ENCODE data around the gene PCYOX1L. TPM values are rescaled to one million over a fixed set of nuclear protein-coding genes. Genes with fewer than 3 reads are reported as not detected.

The PCYOX1L gene
- total RNA-seq, 2 experiments from 2014 or later: 34.5 to 34.6 TPM

DNA sequence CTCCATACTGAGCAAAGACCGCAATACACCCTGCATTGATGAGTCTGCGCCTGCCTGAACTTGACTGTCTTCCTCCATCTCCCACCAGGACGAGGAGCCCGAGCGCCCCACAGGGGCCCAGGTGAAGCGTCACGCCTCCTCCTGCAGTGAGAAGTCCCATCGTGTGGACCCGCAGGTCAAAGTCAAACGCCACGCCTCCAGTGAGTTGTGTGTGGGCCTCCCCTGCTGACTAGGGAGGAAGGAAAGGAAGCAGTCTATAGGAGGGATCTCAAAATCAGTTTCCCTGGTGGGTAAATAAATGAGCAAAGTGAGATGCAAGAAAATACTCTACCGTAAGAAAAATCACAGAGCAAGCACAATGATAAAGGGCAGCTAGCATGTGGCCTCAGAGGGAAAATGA lies 35.3 kb upstream of the PCYOX1L start:
- Mint-ChIP-seq H3K27me3 (no peaks in the 10 kb centered on the region), H3K9me3 (peaks cover 2% of the 10 kb centered on the region), H3K27ac (peak overlapping the region; percentile 44)

DNA sequence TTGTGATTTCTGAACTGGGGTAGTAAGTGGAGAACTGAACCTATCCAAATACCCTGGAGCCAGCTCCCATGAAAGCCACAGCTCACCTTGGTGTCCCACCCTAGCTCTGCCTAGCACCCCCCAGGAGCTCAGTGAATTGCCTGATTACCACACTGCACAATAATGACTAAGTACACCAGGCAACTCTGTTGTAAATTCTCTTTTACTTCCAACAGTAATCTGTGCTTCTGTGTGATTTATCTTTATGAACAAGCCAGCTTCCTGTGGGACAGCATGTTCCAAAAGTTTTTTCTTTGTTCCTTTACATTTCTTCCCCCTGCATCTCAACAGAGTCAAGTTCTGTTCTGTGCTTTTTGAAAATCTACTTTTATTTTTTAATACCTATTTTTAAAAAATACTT lies 34.6 kb upstream of the PCYOX1L start:
- H3K4me1 Mint-ChIP-seq: no peaks in the 10 kb centered on the region
- peaks cover 2% of the 10 kb centered on the region for H3K9me3 Mint-ChIP-seq
- ChIA-PET CTCF (interaction anchor here (1.0 to 1.7 kb wide), 4 partner anchors 9 to 58 kb away, joined by 3 to 7 read pairs (median 4); no protein-coding TSS in a partner anchor), POLR2A (no interaction called here)
- H3K27ac Mint-ChIP-seq: no peak overlapping the region
- no peak for DNase-seq
- no peak overlapping the region for H3K4me3 Mint-ChIP-seq
- H3K36me3 Mint-ChIP-seq (ENCODE audit: low read depth): no peaks in the 10 kb centered on the region
- H3K27me3 Mint-ChIP-seq: no peaks in the 10 kb centered on the region

More for the DNA sequence above, 35.3 kb upstream of the PCYOX1L start:
- H3K4me3 Mint-ChIP-seq: no peak overlapping the region
- no peaks in the 10 kb centered on the region for H3K36me3 Mint-ChIP-seq (ENCODE audit: low read depth)
- CTCF ChIA-PET: interaction anchor here (0.7 to 1.7 kb wide), 4 partner anchors 10 to 45 kb away, joined by 3 to 7 read pairs (median 4); no protein-coding TSS in a partner anchor
- no peaks in the 10 kb centered on the region for H3K4me1 Mint-ChIP-seq
- no peak for DNase-seq
- POLR2A ChIA-PET: no interaction called here

- Mint-ChIP-seq H3K36me3 (ENCODE audit: low read depth) (no peaks in the 10 kb centered on the region), H3K4me3 (no peak overlapping the region), H3K27ac (no peak overlapping the region), H3K4me1 (no peaks in the 10 kb centered on the region), H3K9me3 (peaks cover 2% of the 10 kb centered on the region), H3K27me3 (no peaks in the 10 kb centered on the region)
- ChIA-PET CTCF (interaction anchor here (1.0 to 1.7 kb wide), 4 partner anchors 9 to 58 kb away, joined by 3 to 7 read pairs (median 4); no protein-coding TSS in a partner anchor), POLR2A (no interaction called here)
- no peak for DNase-seq
These were observed 34.1 kb upstream of the PCYOX1L start for GRCh38 chr5:149323621-149324205.

DNA sequence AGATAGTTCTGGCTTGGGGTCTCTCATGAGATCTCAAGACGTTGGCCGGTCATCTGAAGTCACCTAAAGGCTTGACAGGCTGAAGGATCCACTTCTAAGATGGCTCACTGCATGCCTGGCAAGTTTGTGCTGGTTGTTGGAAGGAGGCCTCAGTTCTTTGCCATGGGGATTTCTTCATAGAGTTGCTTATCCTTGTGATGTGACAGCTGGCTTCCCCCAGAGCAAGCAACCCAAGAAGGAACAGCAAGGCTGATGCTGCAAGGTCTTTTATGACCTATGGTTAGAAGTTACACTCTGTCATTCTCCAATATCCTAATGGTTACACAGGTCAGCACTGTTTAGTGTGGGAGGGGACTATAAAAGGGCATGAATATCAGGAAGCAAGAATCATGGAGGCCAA lies 33.2 kb upstream of the PCYOX1L start:
- Mint-ChIP-seq H3K27ac (no peak overlapping the region), H3K27me3 (no peaks in the 10 kb centered on the region), H3K36me3 (ENCODE audit: low read depth) (no peaks in the 10 kb centered on the region), H3K4me3 (no peak overlapping the region), H3K4me1 (no peaks in the 10 kb centered on the region), H3K9me3 (peaks cover 2% of the 10 kb centered on the region)
- CTCF ChIA-PET: interaction anchor here (1.3 to 2.0 kb wide), 3 partner anchors 13 to 35 kb away, joined by 3 to 6 read pairs (median 4); partner anchors contain the start of gene GRPEL2
- POLR2A ChIA-PET: no interaction called here
- DNase-seq: no peak

DNA sequence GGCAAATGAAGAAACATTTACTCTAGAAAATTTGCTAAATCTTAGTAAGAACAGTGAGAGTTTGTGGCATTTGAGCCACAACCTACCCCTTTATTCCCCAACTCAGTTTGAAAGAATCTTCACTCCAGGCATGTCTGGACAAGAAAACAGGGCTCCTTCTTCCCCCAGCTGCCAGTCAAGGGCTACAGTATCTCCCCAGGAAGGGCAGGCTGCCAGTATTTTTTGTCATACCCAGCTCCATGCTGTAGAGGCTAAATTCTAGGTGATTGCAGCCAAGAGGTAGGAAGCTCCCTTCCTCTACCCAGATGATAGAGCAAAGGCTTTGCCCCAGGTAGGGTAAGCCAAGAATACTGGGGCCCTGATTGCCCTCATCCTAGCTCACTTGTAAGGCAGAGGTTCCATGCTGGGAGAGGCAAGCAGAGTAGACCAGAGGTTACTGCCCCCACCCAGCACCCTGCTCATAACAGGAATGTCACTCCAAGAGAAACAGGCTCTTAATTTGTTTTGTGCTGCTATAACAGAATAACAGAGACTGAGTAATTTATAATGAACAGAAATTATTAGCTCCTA lies 32.6 kb upstream of the PCYOX1L start:
- no peaks in the 10 kb centered on the region for H3K36me3 Mint-ChIP-seq (ENCODE audit: low read depth)
- peaks cover 2% of the 10 kb centered on the region for H3K9me3 Mint-ChIP-seq
- H3K4me1 Mint-ChIP-seq: no peaks in the 10 kb centered on the region
- H3K27me3 Mint-ChIP-seq: no peaks in the 10 kb centered on the region
- ChIA-PET CTCF (interaction anchor here (1.3 to 2.0 kb wide), 4 partner anchors 13 to 42 kb away, joined by 3 to 6 read pairs (median 4); partner anchors contain the start of gene GRPEL2), POLR2A (no interaction called here)
- H3K4me3 Mint-ChIP-seq: no peak overlapping the region
- H3K27ac Mint-ChIP-seq: no peak overlapping the region
- DNase-seq: no peak

GRCh38 chr5:149325894-149326293 lies 32.0 kb upstream of the PCYOX1L start:
- ChIA-PET POLR2A (no interaction called here), CTCF (interaction anchor here (1.3 to 2.0 kb wide), 3 partner anchors 12 to 41 kb away, joined by 4 to 6 read pairs (median 5); partner anchors contain the start of gene GRPEL2)
- peaks cover 2% of the 10 kb centered on the region for H3K9me3 Mint-ChIP-seq

DNA sequence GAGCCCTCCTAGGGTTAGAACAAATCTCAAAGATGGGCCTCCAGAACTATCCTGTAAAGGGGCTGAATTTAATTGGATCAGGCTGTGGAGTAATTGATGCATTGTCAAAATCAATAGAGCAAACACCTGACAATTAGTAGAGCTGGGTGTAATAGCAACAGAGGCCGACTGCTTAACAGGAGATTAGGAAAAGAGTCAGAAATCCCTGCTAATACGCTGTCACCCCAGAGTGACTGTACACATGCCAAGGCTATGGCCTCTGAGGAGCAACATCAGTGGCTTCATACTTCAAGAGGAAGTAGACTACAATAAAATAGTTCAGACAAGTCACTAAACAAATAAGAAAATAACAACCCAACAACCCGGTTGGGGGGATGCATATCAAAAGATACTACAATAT lies 31.2 kb upstream of the PCYOX1L start:
- ChIA-PET POLR2A (interaction anchor here (0.6 kb wide), 1 partner anchor 36 kb away, joined by 5 read pairs; no protein-coding TSS in a partner anchor), CTCF (interaction anchor here (1.4 to 2.0 kb wide), 3 partner anchors 18 to 42 kb away, joined by 4 to 6 read pairs (median 5); partner anchors contain the start of gene GRPEL2)
- no peak for DNase-seq
- Mint-ChIP-seq H3K4me3 (no peak overlapping the region), H3K4me1 (no peaks in the 10 kb centered on the region), H3K36me3 (ENCODE audit: low read depth) (no peaks in the 10 kb centered on the region), H3K27me3 (no peaks in the 10 kb centered on the region), H3K27ac (no peak overlapping the region), H3K9me3 (peaks cover 2% of the 10 kb centered on the region)

More at GRCh38 chr5:149325894-149326293, 32.0 kb upstream of the PCYOX1L start:
- no peak for DNase-seq
- H3K4me3 Mint-ChIP-seq: no peak overlapping the region
- H3K4me1 Mint-ChIP-seq: no peaks in the 10 kb centered on the region
- H3K27me3 Mint-ChIP-seq: no peaks in the 10 kb centered on the region
- no peak overlapping the region for H3K27ac Mint-ChIP-seq
- no peaks in the 10 kb centered on the region for H3K36me3 Mint-ChIP-seq (ENCODE audit: low read depth)

DNA sequence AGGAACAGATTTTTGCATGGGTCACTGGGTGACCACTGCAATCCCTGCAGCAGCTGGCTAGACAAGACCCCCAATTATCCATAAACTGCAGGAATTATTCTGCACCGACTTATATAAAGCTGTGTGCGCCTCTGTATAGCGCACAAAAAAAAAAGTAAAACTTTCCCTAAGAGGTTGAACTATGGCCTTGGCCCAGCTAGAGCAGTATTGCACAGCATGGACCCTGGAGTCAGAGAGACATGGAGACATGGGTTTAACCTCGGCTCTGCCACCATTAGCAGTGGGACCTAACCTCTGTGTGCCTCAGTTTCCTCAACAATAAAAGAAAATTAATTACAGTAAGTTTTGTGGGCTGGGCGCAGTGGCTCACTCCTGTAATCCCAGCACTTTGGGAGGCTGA lies 29.7 kb upstream of the PCYOX1L start:
- no peak overlapping the region for H3K4me3 Mint-ChIP-seq
- ChIA-PET POLR2A (no interaction called here), CTCF (interaction anchor here (1.4 kb wide), 1 partner anchor 40 kb away, joined by 4 read pairs; no protein-coding TSS in a partner anchor)
- DNase-seq: no peak
- H3K27me3 Mint-ChIP-seq: no peaks in the 10 kb centered on the region
- no peaks in the 10 kb centered on the region for H3K4me1 Mint-ChIP-seq
- peaks cover 2% of the 10 kb centered on the region for H3K9me3 Mint-ChIP-seq
- no peak overlapping the region for H3K27ac Mint-ChIP-seq
- no peaks in the 10 kb centered on the region for H3K36me3 Mint-ChIP-seq (ENCODE audit: low read depth)

- POLR2A ChIA-PET: no interaction called here
- no peaks in the 10 kb centered on the region for H3K4me1 Mint-ChIP-seq
- H3K4me3 Mint-ChIP-seq: no peak overlapping the region
- no peak overlapping the region for H3K27ac Mint-ChIP-seq
- no peaks in the 10 kb centered on the region for H3K9me3 Mint-ChIP-seq
- no peak for DNase-seq
- no peaks in the 10 kb centered on the region for H3K36me3 Mint-ChIP-seq (ENCODE audit: low read depth)
- H3K27me3 Mint-ChIP-seq: peaks cover 6% of the 10 kb centered on the region
- CTCF ChIA-PET: interaction anchor here (1.3 to 1.7 kb wide), 3 partner anchors 10 to 38 kb away, joined by 3 to 10 read pairs (median 4); partner anchors contain the start of gene GRPEL2
These were observed 24.0 kb upstream of the PCYOX1L start for GRCh38 chr5:149333711-149334443.

- Mint-ChIP-seq H3K27ac (no peak overlapping the region), H3K36me3 (ENCODE audit: low read depth) (no peaks in the 10 kb centered on the region), H3K4me3 (no peak overlapping the region), H3K9me3 (no peaks in the 10 kb centered on the region), H3K4me1 (no peaks in the 10 kb centered on the region), H3K27me3 (peaks cover 6% of the 10 kb centered on the region)
- ChIA-PET CTCF (interaction anchor here (1.4 kb wide), 1 partner anchor 12 kb away, joined by 4 read pairs; no protein-coding TSS in a partner anchor), POLR2A (no interaction called here)
- no peak for DNase-seq
These were observed 20.1 kb upstream of the PCYOX1L start for GRCh38 chr5:149337736-149338135.

DNA sequence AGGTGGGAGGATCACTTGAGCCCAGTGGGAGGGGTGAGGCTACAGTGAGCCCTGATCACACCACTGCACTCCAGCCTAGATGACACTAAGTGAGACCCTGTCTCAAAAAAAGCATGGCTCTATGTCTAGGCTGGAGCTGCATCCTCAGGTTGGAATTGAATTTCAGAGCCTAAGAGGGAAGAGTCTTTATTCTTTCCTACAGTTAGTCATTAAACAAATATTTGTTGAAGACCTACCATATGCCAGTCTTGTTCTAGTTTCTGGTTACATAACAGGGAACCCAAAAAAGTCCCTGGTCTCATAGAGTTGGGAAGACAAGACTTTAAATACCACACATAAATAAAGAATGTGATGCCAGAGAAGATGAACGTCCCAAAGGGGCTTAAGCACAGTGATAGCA lies 19.5 kb upstream of the PCYOX1L start:
- H3K27me3 Mint-ChIP-seq: peaks cover 6% of the 10 kb centered on the region
- no peak for DNase-seq

DNA sequence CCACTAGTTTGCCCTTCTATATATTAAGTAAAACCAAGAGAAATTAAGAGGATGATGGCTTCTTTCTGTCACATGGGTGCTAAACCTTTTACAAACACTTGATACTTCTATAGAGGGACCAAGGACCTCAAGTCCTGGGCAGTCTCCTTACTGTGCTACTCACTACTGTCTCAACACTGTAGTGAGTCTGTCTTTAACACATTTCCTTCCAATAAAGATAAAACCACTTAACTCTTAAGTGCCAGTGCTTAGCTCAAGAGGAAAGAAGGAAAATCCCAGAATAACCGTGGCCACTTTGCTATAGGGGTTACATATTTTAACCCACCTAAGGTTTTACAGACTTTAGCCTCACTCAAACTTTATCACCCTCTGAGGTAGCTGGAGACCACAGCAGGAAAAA lies 16.9 kb upstream of the PCYOX1L start:
- Mint-ChIP-seq H3K27me3 (peaks cover 6% of the 10 kb centered on the region), H3K4me1 (peaks cover 20% of the 10 kb centered on the region), H3K9me3 (no peaks in the 10 kb centered on the region), H3K4me3 (no peak overlapping the region), H3K27ac (no peak overlapping the region), H3K36me3 (ENCODE audit: low read depth) (peaks cover 4% of the 10 kb centered on the region)
- CTCF ChIA-PET: interaction anchor here (0.9 to 1.7 kb wide), 4 partner anchors 9 to 211 kb away, joined by 3 to 4 read pairs (median 3); no protein-coding TSS in a partner anchor
- no peak for DNase-seq
- POLR2A ChIA-PET: no interaction called here

More for the DNA sequence above, 19.5 kb upstream of the PCYOX1L start:
- Mint-ChIP-seq H3K4me1 (peaks cover 1% of the 10 kb centered on the region), H3K4me3 (no peak overlapping the region), H3K9me3 (no peaks in the 10 kb centered on the region), H3K27ac (no peak overlapping the region), H3K36me3 (ENCODE audit: low read depth) (no peaks in the 10 kb centered on the region)
- POLR2A ChIA-PET: no interaction called here
- CTCF ChIA-PET: interaction anchor here (1.4 kb wide), 1 partner anchor 13 kb away, joined by 4 read pairs; no protein-coding TSS in a partner anchor
